GM19240 (cell line): Measurements from ENCODE around the gene SLF1.

ENCODE experiments used
- DNase-seq: peaks from one replicate; pipeline ENCODE4 v3.0.0; 2011; ENCODE audit warnings: low spot score; ENCODE audit not compliant: insufficient read length

The SLF1 gene

DNA sequence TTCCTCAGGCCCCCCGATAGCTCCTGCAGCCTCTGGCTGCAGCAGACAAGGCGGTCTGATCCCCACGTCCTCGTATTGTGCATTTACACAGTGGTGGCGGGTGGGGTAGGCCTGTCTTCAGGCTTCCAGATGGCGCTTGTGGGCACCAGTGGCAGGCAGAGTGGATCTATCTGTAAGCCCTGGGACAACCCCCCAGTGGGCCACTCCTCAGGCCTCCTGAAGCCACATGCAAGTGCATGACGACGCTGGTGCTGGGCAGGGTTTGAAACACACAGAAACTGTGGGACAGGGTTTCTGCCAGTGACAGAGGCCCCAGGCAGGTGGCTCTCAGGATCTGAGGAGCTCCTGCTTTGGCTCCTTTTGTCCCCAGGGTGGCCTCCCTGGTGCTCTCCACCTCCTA is 42.0 kb downstream of the SLF1 start:
- no peak for DNase-seq

DNA sequence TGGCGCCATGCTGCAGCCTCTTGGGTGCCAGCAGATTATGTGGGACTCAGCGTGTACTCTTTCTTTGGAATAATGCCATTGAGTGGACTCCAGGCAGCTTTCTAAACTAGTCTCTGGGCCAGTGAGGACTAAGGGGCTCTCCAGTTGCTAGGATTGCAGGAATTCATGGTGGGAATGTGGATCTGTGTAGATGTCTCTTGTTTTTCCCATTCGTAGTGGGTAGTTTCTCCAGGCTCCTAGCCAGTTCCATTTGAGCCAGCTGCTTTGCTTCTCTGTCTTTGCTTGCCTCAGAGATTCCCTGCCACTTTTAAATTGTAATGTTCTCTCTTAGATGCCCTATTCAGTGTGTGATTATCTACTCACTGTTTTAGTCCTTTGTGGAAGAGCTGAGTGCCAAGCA is 42.6 kb downstream of the SLF1 start:
- no peak for DNase-seq

DNA sequence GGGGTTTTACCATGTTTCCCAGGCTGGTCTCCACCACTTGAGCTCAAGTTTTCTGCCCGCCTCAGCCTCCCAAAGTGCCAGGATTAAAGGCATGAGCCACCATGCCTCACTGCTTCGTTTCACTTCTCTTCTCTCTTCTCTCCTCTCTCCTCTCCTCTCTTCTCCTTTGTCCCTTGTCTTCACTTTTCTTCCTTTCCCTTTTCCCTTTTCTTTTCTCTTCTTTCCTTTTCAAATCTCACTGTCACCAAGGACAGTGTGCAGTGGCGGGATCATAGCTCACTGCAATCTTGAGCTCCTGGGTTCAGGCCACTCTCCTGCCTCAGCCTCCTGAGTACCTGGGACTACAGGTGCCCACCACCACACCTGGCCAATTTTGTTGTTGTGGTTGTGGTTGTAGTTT is 49.5 kb downstream of the SLF1 start:
- no peak for DNase-seq

DNA sequence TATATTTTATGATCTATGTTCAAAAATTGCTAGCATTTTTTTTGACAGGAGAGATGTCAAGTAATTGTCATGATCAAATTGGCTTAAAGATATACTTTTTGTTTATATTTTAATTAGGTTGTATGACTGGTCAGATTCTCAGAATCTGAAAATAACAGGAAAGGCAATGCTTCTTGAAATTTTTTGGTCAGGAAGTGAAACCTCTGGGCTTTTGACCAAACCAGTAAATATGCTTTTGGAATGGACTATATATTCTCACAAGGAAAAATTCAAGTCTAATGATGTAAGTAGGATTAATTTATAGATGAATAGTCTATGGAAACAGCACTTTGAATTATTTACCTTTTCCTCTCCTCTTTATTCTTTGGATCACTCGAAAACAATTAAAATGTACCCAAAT is 52.3 kb downstream of the SLF1 start:
- DNase-seq: no peak

DNA sequence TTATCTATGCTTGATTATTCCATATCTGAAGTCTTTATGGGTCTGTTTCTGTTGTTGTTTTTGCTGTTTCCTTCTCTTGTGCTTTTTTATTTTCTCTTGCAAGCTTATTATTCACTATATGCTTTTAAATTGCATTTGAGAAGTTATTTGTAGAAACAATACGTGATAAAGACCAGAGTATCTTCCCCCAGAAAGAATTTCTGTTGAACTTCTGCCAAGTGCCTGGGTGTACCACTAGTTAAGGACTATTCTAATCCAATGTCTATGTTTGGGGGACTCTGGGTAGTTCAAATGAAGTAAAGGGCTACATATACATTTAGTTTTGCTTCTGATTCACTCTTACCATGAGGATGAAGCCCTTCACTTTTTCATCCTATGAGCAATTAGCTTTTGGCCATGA is 54.3 kb downstream of the SLF1 start:
- no peak for DNase-seq

DNA sequence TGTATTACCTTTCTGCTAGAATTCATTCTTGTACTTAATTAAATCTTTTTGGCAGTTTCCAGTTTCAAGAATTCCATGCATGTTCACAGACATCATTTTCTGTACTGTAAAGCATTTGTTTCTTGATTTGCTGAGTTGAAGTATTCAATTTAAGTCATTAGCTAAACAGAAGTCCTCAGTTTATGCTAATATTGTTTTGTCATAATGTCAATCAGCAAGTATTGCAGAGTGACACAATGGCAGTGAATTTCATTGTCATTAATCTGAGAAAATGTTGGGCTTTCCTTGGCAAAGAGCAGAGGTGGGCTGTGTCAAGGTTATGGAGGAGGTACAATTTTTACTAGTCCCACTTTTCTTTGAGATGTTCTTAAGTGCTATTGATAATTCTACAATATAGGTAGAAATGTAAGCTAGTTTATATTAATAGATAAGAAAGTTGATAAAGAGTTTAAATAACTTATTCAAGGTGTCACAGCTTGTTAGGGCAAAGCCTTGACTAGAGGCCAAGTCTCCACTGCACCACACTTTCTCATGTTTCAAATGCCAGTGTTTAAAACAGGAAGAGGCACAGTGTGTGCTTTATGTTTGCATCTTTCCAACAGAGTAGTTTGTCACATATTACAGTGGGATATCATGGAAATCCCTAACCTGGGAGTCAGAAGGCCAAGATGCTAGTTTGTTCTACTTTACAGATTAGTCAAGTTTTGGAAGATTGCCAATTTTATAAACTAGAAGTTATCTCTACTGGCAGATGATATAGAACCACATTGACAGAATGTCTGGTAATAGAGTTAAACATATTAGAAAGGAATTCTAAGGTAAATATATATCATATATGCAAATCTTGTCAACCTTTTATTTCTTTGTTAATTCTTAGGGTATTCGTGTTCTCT is 56.3 kb downstream of the SLF1 start:
- no peak for DNase-seq

DNA sequence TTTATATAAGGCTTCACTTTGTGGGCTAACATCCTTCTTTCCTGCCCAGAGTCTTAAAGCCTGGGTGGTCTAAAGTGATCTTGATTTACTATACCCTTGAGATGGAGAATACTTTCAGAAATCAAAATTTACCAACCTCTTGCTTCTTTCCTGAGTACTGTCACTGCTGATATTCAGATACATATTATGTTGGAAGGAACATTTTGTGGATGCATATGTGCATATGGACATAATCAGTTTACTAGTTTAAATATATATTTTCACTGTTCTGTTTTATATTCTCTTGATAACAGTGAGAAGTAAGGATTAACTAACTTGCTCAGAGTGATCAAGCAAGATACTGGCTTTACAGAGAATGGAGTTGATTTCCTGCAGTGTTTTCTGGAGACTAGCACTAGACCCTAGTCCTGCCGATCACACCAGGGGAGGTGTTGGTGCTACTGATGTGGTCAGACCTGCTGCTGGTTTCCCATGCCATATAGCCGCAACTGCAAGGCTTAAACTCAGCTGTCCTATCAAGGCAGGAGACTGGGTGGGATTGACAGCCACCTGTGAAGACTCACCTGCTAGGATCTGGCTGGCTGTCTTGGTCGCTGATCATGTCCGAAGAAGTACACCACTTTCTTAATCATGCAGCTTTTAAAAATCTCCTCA is 57.6 kb downstream of the SLF1 start:
- no peak for DNase-seq

DNA sequence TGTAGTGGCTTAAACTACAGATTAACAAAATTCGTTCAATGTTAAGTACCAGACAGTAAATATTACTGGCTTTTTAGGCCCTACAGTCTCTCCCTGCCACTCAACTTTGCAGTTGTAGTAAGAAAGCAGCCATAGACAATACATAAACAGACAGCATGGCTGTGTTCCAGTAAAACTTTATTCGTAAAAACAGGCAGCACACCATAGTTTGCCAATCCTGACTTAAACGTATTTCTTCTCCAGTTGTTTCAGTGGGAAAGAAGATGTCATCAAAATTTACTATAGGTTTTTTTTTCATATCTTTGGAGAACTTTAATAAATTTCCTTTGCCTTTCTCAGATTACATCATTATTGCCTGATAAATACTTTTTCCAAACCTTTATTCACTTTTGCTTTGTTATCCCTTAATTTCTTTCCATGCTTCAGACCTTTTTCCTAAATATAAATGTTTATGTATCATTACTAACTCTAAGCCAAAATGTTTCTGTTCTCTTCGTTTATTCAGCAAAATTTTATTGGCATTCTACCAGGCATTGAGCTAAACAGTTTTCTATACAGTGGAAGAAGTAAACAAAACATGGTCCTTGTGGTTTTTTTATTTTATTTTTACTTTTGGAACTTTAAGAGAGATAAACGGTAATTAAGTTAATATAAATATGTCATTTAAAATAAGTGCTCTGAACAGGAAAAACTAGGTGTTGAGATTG is 64.5 kb downstream of the SLF1 start:
- no peak for DNase-seq

DNA sequence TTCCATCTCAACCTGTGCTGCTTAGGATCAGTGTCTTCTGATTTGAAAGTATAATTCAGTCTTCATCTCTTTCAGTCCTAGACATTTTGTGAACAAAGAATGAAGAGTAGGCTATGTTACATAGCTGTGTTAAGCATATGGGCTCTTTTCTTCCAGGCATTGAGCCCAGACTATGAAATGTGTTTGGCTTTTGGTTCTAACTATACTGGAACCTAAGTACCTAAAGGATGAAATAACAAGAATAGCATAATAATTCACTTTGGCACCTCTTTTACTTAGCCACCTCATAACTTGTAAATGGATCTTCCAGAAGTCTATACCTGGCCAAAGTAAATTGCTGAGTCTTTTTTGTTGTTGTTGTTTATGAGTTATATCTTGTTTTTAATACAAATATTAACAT is 71.4 kb downstream of the SLF1 start:
- DNase-seq: no peak

DNA sequence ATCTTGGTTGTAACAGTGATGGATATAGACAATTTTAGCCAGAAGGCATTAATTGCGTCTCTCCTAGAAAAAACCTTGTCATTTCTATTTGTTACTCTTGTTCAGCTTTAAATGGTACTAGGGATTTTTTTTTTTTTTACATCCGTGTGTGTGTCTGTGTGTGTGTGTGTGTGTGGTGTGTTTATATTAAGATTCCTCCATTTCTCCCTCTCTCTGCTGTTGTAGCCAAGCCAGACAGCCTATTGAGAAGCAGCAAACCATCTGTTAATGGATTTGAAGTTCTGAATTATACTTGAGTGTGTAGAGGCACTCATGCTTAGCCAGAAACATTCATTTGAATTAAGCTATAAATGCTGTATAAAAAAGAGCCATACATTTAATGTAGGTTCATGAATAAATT is 72.3 kb downstream of the SLF1 start:
- no peak for DNase-seq

DNA sequence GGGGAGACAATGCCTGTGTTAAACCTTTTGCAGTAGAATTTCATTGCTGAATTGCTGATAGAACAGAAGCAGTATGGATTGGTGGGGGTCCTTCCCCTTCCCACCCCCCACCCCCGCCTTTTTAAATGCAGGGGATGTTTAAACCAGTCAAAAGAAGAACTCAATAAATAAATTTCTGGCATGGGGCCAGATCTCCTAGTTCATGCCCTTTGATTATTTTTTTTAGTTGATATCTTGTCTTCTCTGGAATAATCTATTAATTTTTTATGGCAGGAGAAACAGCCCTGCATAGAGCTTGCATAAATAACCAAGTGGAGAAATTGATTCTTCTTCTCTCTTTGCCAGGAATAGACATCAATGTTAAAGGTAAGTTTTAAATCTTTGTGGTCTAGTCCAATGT is 72.8 kb downstream of the SLF1 start:
- no peak for DNase-seq

DNA sequence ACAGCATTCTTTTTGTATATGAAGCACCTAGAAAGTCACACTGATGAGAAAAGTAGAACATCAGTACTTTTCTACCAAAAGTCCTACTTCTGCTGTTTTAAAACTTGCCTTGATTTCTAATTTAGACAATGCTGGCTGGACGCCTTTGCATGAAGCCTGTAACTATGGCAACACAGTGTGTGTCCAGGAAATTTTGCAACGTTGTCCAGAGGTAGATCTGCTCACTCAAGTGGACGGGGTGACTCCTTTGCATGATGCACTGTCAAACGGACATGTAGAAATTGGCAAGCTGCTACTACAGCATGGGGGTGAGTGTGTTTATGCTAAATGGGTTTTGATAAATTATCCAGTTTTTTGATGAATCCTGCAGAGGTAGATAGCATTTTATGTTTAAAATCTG is 73.5 kb downstream of the SLF1 start:
- no peak for DNase-seq

DNA sequence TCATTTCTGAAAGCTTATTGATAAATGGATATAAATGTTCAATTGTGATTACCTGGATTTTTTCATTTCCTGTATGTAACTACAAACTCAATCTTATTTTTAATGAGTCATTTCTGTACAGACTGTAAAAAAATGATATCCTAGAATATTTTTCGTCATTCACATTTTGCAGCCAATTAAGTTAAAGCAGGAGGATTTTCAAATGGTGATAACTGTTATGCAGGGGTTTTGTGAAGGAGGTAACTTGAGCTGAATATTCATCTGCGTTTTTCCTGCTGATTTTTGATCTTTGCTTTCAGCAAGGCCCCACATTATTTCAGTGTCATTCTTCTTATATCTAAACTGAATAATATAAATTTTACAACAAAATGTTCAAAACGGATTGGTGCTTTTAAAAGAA is 74.1 kb downstream of the SLF1 start:
- DNase-seq: no peak

DNA sequence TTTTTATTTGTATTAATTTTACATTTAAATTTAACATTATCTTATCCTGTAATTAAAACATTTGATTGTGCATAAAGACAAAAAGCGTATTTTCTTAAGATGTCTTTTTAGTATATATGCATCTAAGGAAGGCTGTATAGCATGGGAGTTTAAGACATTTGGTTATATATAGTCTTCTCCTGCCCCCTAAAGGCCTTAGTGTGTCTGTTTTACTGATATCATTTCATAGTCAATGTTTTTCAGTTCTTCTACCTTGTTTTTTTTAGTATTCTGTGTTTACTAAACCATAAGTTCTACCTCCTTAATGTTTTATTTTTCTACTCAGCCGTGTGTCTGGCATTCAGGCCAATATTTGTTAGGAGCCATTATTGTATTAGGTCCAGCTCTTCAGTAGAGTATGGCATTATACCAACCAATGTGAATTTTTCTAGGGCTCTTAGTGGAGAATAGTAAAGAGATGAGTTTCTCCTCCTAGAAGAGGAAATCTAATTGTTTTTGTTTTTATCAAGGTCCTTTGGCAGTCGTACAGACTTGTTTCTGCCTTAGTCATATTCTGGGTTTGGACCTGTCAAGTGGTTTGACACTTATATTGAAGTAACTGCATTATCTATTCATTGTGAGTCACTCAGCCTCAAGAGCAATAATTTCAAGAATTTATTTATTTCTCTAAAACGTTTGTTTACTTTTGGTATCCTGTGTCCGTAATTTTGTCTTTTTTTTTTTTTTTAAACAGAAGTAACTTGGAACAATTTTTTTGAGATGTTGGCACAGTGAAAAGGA is 74.8 kb downstream of the SLF1 start:
- DNase-seq: no peak

DNA sequence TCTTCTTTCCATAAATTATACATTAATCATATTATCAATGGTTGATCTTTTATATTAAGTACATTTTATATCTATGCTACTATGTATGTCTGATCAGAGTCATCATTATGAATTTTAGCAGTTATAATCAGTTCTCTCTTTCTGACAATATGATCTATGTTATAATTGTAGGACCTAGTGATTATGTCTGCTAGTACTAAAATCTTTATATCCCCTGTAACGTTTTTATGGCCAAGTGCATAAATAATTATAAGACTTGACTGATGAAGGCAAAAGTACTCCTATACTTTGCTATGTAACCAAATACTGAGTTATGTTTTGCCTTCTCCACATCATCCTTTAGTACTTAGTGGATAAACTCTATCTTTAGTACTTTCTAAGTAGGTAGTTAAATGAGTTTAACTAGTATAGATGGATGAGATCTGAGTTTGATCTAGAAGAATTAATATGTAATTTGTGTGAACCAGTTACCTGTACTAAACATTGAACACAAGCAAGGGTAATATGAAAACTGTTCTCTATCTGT is 75.4 kb downstream of the SLF1 start:
- no peak for DNase-seq

DNA sequence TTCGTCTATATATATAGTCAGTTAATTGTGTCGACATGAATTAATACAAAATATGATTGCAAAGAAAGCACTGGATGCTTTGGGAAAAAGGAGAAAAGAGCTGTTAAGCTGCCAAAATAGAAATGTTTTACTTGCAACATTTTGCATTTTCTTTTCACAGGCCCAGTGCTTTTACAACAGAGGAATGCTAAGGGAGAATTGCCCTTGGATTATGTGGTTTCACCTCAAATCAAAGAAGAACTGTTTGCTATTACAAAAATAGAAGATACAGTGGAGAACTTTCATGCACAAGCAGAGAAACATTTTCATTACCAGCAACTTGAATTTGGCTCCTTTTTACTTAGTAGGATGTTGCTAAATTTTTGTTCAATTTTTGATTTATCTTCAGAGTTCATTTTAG is 76.2 kb downstream of the SLF1 start:
- no peak for DNase-seq

DNA sequence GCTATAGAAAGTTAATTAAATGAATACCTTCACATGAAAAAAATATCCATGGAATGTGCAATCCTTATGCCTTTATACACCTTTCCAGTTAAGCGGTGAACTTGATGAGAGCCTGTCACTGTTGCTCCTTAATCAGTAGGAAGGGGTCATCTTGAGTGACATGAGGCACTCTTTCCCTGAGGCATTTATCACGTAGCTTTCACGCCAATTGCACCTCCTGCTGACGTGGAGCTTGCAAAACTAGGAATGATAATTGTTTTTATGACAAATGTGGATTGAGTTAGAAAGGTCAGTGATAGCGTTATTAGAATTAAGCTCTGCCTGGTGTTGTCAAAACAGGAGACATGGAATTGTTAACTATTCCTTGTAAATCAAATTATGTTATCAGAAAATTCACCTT is 79.7 kb downstream of the SLF1 start:
- no peak for DNase-seq

DNA sequence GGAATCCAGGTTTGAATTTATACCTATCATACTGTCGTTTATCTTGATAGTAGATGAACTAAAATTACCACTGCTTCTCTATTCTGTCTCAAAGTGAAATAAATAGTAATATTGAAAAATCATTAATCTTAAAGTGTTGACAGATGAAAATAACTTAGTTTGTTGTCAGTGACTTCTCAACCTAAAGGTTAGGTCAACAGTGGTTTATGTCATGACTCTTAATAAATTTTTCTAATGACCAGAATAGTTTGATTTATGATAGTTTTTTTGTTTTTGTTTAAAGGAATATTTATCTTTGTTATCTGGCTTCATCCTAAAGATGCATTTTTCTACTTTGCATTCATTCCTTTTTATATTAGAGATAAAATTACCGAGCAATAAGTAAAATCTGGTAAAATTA is 81.1 kb downstream of the SLF1 start:
- no peak for DNase-seq

DNA sequence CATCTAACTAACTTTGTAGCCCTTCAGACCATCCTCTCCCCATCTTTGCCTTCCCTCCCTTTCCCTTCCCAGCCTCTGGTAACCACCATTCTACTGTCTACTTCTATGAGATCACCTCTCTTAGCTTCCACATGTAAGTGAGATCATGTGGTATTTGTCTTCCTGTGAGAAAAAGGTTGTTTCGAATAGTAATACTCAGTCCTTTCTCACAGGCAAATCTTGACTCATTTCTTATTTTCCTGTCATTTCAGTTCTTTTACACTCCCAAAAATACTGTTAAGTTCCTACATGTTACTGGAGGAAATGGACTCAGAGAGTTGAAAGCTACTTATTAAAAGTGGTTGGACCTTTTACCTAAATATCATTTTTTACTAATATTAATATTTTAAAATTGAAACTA is 82.1 kb downstream of the SLF1 start:
- no peak for DNase-seq

DNA sequence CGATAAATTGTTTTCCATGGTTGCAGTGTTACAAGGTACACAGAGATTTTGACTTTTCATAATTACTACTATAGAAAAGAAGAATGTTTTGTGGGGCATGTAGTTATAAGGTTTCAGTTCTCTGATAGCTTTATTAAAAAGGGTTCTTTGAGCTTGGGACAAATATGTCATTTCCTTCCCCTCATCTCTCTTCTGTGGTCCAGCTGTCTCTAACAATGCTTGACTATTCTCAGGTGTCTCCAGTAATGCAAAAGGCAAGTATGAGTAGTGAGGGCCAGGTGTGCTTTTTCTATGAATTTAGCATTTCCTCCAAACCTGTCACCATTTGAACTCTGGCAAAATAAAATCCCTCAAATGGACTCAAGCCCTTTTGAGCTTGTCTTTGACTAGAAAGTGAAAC is 84.3 kb downstream of the SLF1 start:
- DNase-seq: no peak

DNA sequence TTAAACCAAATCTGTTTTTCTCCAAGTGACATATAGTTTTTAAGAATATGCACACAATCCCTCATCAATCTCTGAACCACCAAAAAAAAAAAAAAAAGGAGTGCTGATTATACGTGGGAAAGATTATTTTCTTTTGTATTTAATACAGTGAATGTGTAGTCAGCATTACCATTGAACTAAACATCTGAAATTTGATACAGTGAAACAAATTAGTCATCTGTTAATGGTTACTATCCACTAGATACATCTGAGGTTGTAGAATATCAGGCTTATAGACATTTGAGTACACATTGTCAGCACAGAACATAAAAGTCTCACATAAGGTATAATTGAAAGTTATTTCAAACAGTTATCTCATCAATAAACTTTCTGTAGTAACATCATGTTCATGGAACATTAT is 87.0 kb downstream of the SLF1 start:
- DNase-seq: no peak

DNA sequence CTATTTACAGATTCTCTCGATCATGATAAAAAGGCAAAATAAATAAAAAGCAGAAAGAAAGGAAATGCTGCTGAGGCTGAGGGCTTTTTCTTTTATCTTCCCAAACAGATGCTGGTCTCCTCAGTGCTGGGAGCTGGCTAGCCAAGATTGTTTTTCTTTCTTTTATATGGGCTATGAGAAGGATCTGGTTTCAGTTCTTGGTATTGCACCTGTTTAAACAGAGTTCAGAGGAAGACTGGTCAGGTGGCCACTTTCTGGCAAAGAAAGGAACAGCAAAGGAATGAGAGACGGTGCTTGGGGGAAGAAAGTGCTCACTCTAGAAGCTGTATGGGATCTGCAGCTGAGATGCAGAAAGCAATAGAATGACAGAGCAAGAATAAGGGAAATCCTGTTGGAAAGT is 88.9 kb downstream of the SLF1 start:
- no peak for DNase-seq
